ENCODE results near the gene RNFT2.

Gene RNFT2

GRCh38 chr12:116897476-116897875 lies 159.4 kb downstream of the RNFT2 start:
- H3K4me1 ChIP-seq (ENCODE audit: control insufficient read depth in 1 of 2, insufficient read depth in 2 of 2, low read length in 2 of 2): no peaks in the 10 kb centered on the region
- no peaks in the 10 kb centered on the region for H3K36me3 ChIP-seq (ENCODE audit: control insufficient read depth in 1 of 2, insufficient read depth in 2 of 2, low read length in 2 of 2)
- H3K4me3 ChIP-seq (ENCODE audit: low read depth in 1 of 2, low read length in 2 of 2): no peak overlapping the region
- H3K27ac ChIP-seq (ENCODE audit: low read length): no peak overlapping the region
- H3K27me3 ChIP-seq (ENCODE audit: low read depth, low read length): peaks cover 5% of the 10 kb centered on the region
- peaks cover 0 to 3% of the 10 kb centered on the region in 2 donors for H3K9me3 ChIP-seq (ENCODE audit: control insufficient read depth in 1 of 2, low read length in 2 of 2)

DNA sequence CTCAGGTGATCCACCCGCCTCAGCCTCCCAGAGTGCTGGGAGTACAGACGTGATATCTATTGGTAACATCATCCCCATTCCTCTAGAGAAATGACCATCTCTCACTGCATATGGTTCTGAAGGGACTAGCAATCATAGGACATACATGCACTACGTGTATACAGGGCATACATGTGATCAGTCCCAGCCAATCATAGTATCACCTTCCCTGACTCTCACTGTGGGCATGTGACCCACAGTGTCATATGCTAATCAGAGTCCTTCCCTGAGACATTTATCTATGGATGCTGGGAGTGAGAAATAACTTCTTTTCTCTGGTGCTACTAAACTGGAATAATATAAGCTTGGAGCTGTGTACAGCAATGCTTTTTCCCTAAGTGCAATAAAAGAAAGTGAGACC lies 160.6 kb downstream of the RNFT2 start:
- Histone ChIP-seq H3K27ac (ENCODE audit: low read length) (no peak overlapping the region), H3K4me1 (ENCODE audit: control insufficient read depth in 1 of 2, insufficient read depth in 2 of 2, low read length in 2 of 2) (no peaks in the 10 kb centered on the region)

DNA sequence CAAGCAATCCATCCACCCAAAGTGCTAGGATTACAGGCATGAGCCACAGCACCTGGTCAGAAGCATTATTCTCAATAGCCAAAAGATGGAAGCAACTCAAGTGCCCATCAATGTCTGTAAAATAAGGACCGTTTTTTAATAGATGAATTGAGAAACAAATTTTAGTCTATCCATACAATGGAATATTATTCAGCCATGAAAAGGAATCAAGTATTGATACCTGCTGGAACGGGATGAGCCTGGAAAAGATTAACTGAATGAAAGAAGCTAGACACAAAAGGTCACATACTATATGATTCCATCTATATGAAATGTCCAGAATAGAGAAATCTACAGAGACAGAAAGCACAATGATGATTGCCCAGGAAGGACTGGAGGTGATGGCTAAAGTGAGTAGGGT lies 163.5 kb downstream of the RNFT2 start:
- Histone ChIP-seq H3K27me3 (ENCODE audit: low read depth, low read length) (peaks cover 5% of the 10 kb centered on the region), H3K4me3 (ENCODE audit: low read depth in 1 of 2, low read length in 2 of 2) (no peak overlapping the region)

More for the DNA sequence above, 160.6 kb downstream of the RNFT2 start:
- Histone ChIP-seq H3K4me3 (ENCODE audit: low read depth in 1 of 2, low read length in 2 of 2) (no peak overlapping the region), H3K36me3 (ENCODE audit: control insufficient read depth in 1 of 2, insufficient read depth in 2 of 2, low read length in 2 of 2) (no peaks in the 10 kb centered on the region), H3K9me3 (ENCODE audit: control insufficient read depth in 1 of 2, low read length in 2 of 2) (peaks cover 0 to 3% of the 10 kb centered on the region in 2 donors), H3K27me3 (ENCODE audit: low read depth, low read length) (peaks cover 5% of the 10 kb centered on the region)

More for the DNA sequence above, 163.5 kb downstream of the RNFT2 start:
- peaks cover 0 to 3% of the 10 kb centered on the region in 2 donors for H3K9me3 ChIP-seq (ENCODE audit: control insufficient read depth in 1 of 2, low read length in 2 of 2)
- H3K4me1 ChIP-seq (ENCODE audit: control insufficient read depth in 1 of 2, insufficient read depth in 2 of 2, low read length in 2 of 2): no peaks in the 10 kb centered on the region
- H3K27ac ChIP-seq (ENCODE audit: low read length): no peak overlapping the region
- no peaks in the 10 kb centered on the region for H3K36me3 ChIP-seq (ENCODE audit: control insufficient read depth in 1 of 2, insufficient read depth in 2 of 2, low read length in 2 of 2)

All from muscle layer of duodenum (tissue), 2 donors.